RWPE2 (cell line): ENCODE results near the gene ZBTB32.

Experiments used
- ATAC-seq: fragments of 200-7000 bp; cut with Tn5 transposase; 3 replicates; pipeline ENCODE4 v1.9.1; 2021; ENCODE audit warnings: low read depth
- DNase-seq: peaks from one replicate; pipeline ENCODE4 v3.0.0-alpha.2; 2020; ENCODE audit warnings: low spot score
- H3K27ac ChIP-seq: fragments of 450-650 bp; 2 replicates; pipeline ENCODE4 v1.5.1; 2017; ENCODE audit warnings: mild to moderate bottlenecking; ENCODE audit not compliant: poor library complexity, severe bottlenecking
- H3K27me3 ChIP-seq: fragments of 250-450 bp; sonication (Bioruptor Pico); 2 replicates; pipeline ENCODE4 v1.5.1; 2021; ENCODE audit warnings: mild to moderate bottlenecking, moderate library complexity; ENCODE audit not compliant: insufficient read depth, poor library complexity, severe bottlenecking
- H3K36me3 ChIP-seq: fragments of 250-450 bp; sonication (Bioruptor Pico); 2 replicates; pipeline ENCODE4 v1.5.1; 2020; ENCODE audit warnings: low read depth, mild to moderate bottlenecking, moderate library complexity
- H3K4me1 ChIP-seq: fragments of 250-450 bp; sonication (Bioruptor Pico); 2 replicates; pipeline ENCODE4 v1.5.1; 2021; ENCODE audit warnings: mild to moderate bottlenecking, moderate library complexity; ENCODE audit not compliant: insufficient read depth, poor library complexity, severe bottlenecking
- H3K4me3 ChIP-seq: fragments of 250-450 bp; sonication (Bioruptor Pico); 2 replicates; pipeline ENCODE4 v1.5.1; 2021; ENCODE audit warnings: mild to moderate bottlenecking, moderate library complexity; ENCODE audit not compliant: severe bottlenecking
- H3K9me3 ChIP-seq: fragments of 250-450 bp; sonication (Bioruptor Pico); 2 replicates; pipeline ENCODE4 v1.5.1; 2021; ENCODE audit warnings: mild to moderate bottlenecking, moderate library complexity; ENCODE audit not compliant: severe bottlenecking
- TF ChIP-seq, protein P1 (sequence below): fragments of 450-650 bp; IDR thresholded peaks from one replicate; pipeline ENCODE4 v1.5.1; 2017; ENCODE audit warnings: mild to moderate bottlenecking, moderate library complexity; ENCODE audit not compliant: poor library complexity, severe bottlenecking

ZBTB32 gene

DNA sequence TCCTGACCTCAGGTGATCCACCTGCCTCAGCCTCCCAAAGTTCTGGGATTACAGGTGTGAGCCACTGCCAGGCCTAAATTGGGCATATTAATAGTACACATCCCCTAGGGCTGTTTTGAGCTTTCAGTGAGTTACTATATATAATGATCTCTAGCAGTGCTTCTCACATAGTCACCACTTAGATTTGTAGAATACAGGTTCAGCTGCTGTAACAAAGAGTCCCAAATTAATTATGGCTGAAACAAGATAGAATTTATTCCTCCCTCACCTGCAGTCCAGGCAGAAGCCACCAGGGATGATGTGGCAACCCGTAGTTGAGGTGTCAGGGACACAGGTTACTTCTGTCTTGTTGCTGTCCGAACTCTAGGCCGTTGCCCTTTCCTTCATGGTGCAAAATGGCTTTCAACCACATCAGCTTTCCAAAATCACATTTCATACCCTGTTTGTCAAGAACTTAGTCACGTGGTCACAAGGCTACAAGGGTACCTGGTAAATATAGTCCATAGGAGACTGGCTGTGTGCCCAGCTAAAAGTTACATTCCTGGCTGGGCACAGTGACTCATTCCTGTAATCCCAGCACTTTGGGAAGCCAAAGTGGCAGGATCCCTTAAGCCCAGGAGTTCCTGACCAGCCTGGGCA, 56.5 kb downstream of the ZBTB32 start:
- H3K4me3 ChIP-seq, result no peak overlapping the region
- no peaks in the 10 kb centered on the region for H3K9me3 ChIP-seq
- TF ChIP-seq, protein P1, sequence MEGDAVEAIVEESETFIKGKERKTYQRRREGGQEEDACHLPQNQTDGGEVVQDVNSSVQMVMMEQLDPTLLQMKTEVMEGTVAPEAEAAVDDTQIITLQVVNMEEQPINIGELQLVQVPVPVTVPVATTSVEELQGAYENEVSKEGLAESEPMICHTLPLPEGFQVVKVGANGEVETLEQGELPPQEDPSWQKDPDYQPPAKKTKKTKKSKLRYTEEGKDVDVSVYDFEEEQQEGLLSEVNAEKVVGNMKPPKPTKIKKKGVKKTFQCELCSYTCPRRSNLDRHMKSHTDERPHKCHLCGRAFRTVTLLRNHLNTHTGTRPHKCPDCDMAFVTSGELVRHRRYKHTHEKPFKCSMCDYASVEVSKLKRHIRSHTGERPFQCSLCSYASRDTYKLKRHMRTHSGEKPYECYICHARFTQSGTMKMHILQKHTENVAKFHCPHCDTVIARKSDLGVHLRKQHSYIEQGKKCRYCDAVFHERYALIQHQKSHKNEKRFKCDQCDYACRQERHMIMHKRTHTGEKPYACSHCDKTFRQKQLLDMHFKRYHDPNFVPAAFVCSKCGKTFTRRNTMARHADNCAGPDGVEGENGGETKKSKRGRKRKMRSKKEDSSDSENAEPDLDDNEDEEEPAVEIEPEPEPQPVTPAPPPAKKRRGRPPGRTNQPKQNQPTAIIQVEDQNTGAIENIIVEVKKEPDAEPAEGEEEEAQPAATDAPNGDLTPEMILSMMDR, result no peak
- ATAC-seq, result no peak
- no peak for DNase-seq
- no peaks in the 10 kb centered on the region for H3K27me3 ChIP-seq
- no peaks in the 10 kb centered on the region for H3K4me1 ChIP-seq
- H3K36me3 ChIP-seq, result peaks cover 55% of the 10 kb centered on the region
- H3K27ac ChIP-seq, result no peak overlapping the region

GRCh38 chr19:35764432-35765315, 60.3 kb downstream of the ZBTB32 start:
- Histone ChIP-seq H3K9me3 (no peaks in the 10 kb centered on the region), H3K4me3 (no peak overlapping the region), H3K27me3 (no peaks in the 10 kb centered on the region), H3K4me1 (no peaks in the 10 kb centered on the region), H3K27ac (no peak overlapping the region), H3K36me3 (peaks cover 47% of the 10 kb centered on the region)
- TF ChIP-seq, protein P1, result no peak
- ATAC-seq, result no peak
- peak; percentile 38 for DNase-seq
